ENCODE results near the gene PRDM15.
"Not testable (repeated sequence)": the region's sequence is repeated elsewhere in the genome, so short reads cannot be mapped to it uniquely, and the experiment has no call there.

Gene PRDM15

DNA sequence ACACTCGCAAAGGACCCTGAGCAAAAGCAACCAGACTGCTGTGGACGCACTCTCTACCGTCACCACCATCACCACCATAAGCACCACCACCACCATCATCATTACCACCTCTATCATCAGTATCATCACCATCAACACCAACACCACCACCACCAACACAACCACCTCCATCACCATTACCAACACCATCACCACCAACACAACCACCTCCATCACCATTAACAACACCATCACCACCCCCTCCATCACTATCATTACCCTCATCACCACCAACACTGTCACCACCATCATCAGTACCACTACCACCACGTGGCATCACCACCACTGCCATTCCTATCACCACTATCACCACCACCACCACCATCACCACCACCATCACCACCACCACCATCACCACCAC, 73.5 kb downstream of the PRDM15 start:
- DNase-seq (ENCODE audit: low read depth in 2 of 2), result no peak

DNA sequence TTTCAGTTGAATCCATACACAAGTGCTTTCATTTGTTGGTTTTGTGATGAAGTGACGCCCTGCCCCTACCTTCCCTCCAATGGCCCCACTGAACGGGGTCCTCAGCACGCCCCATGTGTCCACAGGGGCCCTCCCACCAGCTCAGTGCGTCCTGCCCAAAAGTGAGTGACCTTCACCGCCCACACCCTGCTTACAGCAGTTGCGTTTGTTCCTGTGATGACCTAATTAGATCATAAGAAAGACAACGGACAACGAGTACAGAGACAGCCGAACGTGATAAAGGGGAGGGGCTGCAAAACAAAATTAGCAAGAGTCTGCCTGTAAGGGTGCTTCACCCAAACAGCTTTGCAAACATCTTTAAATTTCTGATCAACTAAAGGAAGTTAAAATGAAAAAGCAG, 74.1 kb downstream of the PRDM15 start:
- DNase-seq (ENCODE audit: low read depth in 2 of 2), result no peak

DNA sequence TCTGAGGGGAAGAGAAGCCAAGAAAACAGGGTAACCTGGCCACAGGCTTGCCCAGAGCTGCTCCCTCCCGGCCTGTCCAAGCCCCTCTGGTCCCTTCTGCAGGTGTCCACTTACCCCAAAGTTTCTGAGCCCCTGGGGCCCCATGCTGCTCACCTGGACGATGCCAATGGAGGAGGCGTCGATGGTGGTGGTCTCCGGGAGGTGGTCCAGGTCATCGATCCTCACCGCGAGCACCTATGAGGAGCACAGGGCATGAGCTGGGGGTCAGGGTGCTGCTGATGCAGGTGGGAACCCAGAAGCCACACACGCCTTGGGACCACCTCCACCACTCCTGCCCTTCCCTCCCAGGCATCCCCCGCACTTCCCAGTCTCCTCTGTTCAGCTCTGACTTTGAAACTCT, 74.8 kb downstream of the PRDM15 start:
- DNase-seq (ENCODE audit: low read depth in 2 of 2), result no peak

DNA sequence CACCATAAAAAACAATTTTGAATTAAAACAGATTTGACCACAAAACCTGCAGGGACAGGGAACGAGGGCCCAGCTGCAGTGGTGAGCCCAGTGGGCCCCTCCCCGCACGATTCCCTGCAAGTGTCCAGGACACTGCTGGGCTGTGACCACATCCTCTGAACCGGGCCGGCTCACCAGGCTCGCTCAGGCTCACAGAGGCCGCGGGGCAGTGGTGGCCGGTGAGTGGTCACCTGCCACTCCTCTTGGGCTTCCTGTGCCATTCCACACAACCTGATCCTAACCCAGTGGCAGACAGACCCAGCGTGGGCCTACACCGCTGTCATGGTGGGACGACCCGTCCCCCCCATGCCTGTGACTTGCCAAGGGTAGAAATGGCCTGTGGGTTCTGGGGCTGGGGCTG, 75.8 kb downstream of the PRDM15 start:
- DNase-seq (ENCODE audit: low read depth in 2 of 2), result no peak

DNA sequence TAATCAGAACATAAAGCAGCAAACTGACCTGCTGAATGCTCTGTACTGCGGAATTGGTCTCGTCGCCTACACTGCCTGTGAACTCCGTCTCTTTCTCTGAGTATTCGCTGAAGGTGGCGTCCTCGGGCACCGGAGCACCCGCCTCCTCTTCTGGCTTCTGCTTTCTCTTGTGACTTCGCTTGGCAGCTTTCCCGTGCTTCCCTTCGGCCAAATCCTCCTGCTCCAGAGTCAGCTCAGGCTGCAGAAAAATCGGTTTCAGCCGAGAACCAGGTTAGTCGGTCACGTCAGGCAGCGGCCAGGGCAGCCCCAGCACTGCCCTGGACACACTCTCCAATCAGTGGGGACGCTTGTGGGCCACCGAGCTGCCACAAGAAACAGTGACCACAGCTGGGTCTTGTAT, 76.5 kb downstream of the PRDM15 start:
- no peak for DNase-seq (ENCODE audit: low read depth in 2 of 2)

DNA sequence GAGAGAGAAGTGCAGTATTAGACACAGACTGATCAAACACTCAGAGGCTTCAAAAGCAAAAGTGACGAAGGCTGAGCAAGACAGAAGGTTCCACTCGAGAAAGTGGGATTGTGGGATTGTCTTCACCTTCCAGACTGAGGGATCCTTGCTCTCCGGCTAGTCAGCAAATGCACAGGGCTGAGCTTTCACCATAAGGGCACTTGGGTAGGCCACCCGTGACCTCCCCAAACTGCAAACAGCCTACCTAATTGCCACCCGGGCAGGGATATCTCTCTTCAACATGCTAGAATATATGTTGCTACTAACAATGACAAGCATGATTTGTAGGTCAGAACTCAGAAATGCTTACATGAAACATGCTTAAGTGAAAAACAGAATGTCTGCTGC, 77.0 kb downstream of the PRDM15 start:
- DNase-seq (ENCODE audit: low read depth in 2 of 2), result no peak

DNA sequence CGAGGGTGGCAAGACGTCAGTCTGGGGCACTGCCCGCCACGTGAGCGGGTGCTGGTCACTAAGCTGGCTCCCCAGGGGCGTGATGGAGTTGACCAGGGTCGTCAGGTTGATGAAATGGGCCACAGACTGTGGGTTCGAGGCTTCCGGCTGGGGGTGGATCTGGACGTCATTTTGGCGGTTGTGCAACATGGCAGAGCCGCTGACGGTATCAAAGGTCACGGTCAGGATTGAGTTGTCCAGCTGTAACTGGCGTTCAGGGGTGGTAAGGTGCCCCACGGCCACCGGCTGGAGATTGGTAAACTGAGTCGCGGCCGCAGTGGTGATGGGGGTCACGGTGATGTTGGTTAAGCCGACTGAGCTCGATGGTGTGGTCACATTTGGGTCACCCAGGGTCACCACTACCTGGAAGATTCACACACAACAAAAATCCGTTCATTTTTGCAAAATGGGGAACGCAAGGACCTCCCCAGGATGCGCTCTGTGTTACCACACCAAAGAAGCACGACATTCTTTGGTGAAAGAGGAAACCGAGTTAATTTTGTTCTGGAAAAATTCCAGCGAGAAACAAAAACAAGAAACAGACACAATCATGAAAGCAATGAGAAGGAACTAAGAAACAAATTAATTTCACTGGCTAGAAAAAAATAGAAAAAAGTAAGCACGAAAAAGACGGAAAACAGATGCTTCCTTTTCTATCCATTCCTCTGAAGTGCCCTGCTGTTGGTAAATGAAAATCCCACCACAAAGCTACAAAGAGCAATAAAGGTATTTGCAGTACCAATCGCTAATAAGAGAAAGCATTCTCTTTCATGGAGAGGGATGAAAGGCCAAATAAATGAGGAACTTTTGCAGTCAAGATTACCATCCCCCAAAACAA, 77.6 kb downstream of the PRDM15 start:
- DNase-seq (ENCODE audit: low read depth in 2 of 2), result no peak

DNA sequence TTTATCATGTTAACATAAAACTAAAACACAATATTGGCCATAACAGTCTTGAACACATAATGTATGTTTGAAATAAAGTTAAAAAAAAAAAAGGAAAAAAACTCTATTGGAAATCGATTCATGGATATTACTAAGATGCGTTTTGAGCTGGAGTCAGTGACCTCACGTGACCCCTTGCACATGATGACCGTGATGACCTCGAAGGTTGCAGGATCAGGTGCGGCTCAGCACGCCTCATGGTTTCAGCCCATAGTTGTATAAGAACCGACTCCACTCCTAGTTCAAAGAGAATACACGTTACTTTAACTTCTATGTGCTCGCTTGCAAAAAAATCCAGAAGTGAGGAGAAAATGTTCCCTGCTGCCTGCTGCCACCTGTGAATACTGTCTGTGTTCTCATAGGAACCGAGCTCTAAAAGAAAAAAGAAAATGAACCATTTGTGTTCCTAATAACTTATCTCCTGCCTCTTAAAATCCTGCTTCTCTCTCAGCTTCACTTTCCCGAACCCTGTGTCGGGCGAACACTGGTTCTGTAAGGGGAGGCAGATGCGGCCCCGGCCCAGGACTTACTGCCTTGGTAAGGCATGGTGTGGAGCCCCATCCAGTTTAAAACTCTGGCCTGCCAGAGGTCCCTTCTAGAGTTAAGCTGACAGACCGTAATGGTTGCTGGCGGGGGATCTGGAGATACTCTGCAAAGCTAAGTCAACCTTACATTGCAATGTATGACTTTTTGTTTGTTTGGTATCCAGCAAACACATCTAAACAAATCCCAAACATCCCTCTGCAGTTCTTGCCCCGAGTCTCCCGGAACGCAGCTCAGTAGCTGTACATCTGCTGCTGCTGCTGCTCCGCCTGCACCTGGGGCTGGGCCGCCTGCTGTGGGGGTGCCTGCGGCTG, 78.5 kb downstream of the PRDM15 start:
- DNase-seq (ENCODE audit: low read depth in 2 of 2), result no peak

DNA sequence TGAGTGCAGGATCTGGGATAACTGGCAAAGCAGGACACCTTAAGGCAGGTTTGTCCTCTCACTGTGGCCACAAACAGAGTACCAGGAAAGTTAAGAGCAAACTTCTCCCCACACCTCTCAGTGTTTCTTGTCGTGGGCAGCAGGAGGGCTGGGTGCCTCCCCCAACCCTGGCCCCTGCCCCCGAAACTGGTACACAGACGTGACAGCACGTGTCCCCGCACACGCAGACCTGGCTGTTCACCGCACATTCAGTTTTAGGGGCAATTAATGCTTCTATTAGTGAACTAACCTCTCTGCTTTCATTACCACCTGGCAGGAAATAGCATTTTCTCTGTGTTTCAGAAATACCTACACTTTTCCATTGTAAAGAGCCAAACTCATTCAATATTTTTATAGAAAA, 79.4 kb downstream of the PRDM15 start:
- DNase-seq (ENCODE audit: low read depth in 2 of 2), result no peak

DNA sequence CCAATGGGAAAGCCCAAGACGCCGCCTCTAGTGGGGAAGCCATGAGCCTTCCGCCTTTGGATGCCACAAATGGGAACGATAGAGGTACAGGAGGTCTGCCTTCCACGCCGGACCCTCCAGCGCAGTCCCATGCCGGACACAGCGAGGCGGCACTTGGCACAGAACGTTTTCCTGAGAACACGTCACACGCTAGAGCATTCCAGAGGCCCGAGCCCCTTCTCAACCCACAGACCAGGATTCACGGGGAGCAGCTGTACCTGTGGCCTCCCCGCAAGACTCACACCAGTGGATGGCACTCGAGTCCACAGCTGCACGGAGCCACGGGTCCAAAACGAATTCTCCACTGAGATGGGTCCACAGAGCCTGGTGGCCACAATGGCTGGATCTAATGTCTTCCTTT, 80.8 kb downstream of the PRDM15 start:
- DNase-seq (ENCODE audit: low read depth in 2 of 2), result no peak

DNA sequence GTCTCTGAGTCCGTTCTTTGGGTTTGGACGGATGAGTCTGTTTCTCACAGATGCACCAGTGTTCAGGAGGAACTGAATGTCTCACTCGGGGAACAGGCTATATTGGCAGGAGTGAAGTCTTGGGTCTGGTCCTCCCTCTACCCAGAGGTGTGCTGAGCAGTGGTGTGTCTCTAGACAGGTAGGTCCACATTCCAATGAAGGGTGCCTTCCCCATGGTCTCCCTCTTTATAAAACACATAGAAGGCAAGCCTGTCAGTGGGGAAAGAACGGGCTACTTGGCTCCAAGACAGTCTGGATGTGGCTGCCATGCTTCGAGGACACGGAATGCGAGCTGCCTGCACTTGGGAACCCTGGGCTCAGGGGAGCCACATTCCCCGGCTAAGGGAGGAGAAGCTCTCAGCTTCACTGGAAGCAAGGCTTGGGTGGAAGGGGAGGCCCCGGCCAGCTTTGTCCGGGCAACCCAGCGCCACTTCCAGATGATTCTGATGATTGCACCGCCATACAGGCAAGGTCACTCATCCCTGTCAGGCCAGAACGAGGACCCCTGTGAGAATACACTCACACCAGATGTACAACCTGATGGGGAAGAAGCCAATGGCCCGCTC, 82.6 kb downstream of the PRDM15 start:
- DNase-seq (ENCODE audit: low read depth in 2 of 2), result no peak

DNA sequence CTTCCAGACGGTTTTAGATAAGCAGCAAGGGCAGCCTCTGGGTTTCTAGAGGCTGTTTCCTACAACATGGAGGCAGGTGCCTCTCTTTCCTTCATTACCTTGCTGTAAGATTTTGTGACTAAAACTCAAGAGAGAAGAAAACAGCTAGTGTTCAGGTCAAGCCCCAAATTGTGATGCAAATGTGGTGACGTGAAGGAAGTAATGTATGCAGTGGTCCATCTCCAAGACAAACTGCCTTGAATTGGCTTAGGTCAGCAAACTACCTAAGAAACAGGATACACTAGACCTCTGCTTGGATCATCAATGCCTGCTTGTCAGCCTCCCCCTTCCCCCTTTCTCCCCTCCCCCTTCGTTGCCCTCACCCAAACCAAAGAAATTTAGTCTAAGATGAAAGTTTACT, 83.4 kb downstream of the PRDM15 start:
- DNase-seq (ENCODE audit: low read depth in 2 of 2), result no peak

DNA sequence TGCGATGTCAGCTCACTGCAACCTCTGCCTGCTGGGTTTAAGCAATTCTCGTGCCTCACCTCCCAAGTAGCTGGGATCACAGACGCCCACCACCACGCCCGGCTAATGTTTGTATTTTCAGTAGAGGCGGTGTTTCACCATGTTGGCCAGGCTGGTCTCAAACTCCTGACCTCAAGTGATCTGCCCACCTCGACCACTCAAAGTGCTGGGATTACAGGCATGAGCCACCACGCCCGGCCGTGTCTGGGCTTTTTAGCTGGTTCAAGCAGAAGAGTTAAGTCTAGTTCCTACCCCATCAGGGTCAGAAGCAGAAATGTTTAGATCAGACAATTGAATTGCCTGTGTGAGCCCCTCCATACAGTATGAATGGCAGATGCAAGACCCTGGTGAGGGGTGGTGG, 84.5 kb downstream of the PRDM15 start:
- DNase-seq (ENCODE audit: low read depth in 2 of 2), result no peak

DNA sequence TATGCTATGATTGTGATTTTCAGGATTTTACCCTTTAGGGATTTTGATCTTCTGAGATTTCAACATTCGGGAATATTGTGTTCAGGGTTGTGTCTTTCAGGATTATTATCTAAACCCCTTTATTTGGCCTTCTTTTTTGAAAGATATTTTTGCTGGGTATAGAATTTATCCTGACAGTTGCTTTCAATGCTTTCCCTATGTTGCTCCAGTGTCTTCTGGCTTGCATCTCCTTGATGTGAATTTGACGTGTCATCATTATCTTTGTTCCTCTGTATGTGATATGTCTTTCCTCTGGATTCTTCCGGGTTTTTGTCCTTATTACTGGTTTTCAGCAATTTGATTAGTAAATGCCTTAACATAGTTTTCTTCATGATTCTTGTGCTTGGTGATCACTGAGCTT, 86.4 kb downstream of the PRDM15 start:
- DNase-seq (ENCODE audit: low read depth in 2 of 2), result no peak

DNA sequence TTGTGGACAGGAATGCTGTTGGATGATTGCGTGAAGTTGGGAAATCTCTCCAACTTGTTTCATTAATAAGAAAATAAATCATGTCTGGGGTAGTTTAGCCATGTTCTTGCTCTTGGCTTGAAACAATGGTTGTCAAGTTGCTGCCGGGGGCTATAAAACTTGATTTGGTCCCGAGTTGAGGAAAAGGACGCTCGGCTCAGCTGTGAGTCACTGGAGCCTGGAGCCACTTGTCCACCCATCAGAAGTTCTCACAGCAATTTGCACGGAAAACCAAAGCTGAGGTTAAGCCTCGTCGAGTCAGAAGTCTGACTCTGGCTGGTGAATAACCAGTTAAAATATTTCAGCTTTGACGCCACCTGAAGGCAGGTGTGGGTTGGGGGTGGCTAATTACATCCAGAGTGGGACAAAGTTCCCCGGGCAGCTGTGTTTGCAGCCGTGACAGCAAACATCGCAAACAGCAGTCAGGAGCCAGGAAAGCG, 92.6 kb downstream of the PRDM15 start:
- no peak for DNase-seq (ENCODE audit: low read depth in 2 of 2)

DNA sequence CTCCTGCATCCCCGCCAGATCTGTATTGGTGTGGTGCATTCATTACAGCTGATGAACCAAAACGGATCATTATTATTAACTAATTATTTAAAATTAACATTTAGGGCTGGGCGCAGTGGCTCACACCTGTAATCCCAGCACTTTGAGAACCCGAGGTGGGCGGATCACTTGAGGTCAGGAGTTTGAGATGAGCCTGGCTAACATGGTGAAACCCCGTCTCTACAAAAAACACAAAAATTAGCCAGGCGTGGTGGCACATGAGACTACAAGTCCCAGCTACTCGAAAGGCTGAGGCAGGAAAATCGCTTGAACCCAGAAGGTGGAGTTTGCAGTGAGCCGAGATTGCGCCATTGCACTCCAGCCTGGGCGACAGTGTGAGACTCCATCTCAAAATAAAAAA, 93.9 kb downstream of the PRDM15 start:
- not testable (repeated sequence) for DNase-seq (ENCODE audit: low read depth in 2 of 2)

DNA sequence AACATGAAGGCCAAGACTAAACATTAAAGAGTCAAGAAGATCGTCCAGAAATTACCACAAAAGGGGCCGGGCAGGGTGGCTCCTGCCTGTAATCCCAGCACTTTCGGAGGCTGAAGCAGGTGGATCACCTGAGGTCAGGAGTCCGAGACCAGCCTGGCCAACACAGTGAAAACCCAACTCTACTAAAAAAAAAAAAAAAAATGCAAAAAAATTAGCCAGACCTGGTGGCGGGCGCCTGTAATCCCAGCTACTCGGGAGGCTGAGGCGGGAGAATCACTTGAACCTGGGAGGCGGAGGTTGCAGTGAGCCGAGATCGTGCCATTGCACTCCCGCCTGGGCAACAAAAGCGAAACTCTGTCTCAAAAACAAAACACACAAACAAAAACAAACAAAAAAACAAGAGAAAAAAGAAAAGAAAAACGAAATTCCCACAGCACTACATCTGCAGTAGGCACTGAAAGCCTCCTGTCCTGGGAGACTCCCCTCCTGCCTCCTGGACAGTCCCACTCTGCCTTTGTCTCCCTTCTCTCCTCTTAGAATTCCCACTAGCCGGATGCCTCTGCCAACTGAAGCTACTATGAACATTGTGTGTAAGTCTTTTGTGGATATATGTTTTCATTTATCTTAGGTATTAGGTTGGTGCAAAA, 94.6 kb downstream of the PRDM15 start:
- DNase-seq (ENCODE audit: low read depth in 2 of 2), result no peak

DNA sequence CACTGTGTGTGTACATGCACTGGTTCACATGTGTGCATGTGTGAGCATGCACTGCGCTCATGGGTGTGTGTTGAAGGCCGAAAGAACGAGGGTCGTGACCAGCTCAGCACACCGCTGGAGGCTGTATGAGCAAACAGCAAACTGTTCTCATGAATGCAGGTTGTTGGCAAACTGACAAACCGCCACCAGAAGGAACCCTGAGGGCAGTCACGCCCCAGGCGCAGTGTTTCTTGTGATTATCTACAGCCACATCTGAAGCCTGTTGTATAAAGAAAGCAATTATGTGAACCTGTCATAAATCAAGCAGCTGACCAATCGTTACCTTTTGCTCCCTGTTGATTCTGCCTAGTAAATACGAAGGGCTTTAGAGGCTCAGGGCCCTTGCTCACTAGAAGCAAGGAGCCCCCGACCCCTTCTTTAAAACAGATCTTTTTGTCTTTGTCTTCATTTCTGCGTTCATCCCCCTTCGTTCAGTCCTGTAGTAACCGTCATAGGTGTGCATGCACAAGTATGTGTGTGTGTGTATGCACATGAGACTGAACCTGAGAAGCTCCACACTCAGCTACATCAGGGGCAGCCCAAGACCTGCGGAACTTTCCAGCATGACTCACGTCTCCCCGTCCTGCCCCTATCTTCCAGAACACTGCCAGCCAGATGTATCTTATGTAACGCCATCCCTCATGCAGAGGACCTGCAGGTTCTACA, 95.5 kb downstream of the PRDM15 start:
- DNase-seq (ENCODE audit: low read depth in 2 of 2), result no peak

DNA sequence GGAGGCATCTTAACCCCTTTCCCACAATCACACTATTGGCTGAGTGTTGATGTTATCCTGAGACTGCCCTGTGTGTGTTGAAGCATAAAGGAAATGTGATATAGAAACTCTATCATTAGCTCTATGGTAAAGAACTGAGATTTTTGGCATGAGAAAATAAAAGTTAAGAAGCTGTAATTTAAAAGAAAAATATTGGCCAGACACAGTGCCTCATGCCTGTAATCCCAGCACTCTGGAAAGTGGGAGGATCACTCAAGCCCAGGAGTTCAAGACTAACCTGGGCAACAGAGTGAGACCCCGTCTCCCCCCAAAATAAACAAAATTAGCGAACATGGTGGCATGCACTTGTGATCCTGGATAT, 98.1 kb downstream of the PRDM15 start:
- no peak for DNase-seq (ENCODE audit: low read depth in 2 of 2)

DNA sequence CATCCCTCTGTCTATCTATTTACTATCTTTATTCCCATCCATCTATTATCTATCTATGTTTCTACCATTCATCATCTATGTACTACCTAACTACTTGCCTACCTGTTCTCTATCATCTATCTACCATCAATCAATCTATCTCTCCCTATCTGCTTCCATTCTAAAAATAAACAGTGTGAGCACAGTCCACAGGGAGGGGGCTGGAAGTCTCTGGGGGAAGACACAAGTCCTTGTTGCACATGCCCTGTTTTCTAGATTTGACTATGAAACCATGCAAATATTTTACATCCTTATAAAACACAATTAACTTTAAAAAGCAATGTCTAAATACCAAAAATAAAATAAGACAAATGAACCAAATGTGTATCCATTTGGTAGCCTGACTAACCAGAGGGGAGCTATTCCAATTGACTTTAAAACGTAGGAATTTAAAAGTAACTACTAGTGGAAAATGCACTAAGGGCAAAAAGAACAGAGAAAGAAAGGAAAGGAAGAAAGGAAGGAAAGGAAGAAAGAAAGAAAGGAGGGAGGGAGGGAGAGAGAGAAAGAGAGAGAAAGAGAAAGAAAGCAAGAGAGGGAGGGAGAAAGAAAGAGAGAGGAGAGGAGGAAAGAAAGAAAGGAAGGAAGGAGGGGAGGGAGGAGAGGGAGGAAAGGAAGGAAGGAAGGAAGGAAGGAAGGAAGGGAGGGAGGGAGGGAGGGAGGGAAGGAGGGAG, 98.7 kb downstream of the PRDM15 start:
- DNase-seq (ENCODE audit: low read depth in 2 of 2), result no peak

DNA sequence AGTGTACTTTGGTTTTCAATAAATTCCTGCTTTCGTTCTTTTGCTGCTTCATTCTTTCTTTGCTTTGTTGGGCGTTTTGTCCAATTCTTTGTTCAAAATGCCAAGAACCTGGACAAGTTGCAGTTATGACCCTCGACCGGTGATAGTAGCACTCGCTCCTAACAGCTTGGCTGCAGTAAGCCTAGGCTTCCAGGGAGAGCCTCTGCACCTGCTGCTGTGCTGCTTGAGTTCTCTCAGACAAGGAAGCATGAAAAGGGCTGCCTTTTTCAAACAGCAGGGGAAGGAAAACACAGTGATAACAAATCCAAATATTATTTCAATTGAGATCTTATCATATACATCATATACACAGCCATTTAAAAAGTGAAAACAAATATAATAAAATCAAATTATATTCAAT, 99.5 kb downstream of the PRDM15 start:
- no peak for DNase-seq (ENCODE audit: low read depth in 2 of 2)

Measured in stimulated activated CD8-positive, alpha-beta memory T cell treated with anti-CD3 and anti-CD28 coated beads, Interleukin-2, amount 100 ng/mL, for 1 hour (primary cell).